Astrocyte (in vitro differentiated cells and primary cell): ENCODE results near the gene TAX1BP3. TPM values are rescaled to one million over a fixed set of nuclear protein-coding genes. Genes with fewer than 3 reads are reported as not detected.

Experiments
- DNase-seq: peaks from one replicate; pipeline ENCODE4 v3.0.0-alpha.2; 2010; ENCODE audit warnings: low read depth
- FAIRE-seq: peaks from 2 replicates; lab custom pipeline; 2011; peaks lifted over from hg19 to GRCh38; lab: Jason Lieb, UNC
- H2AFZ ChIP-seq: 2 replicates; pipeline ENCODE4 v1.6.0; 2012; ENCODE audit warnings: low read depth, low read length, inconsistent platforms
- H3K27ac ChIP-seq: 2 replicates; pipeline ENCODE4 v1.5.1; 2011; ENCODE audit warnings: low read depth, low read length, inconsistent platforms
- H3K27me3 ChIP-seq: 2 replicates; pipeline ENCODE4 v1.6.0; 2011; ENCODE audit warnings: low read length, inconsistent platforms; ENCODE audit not compliant: insufficient read depth
- H3K36me3 ChIP-seq: 2 replicates; pipeline ENCODE4 v1.5.1; 2011; ENCODE audit warnings: low read length, inconsistent platforms; ENCODE audit not compliant: insufficient read depth
- H3K4me1 ChIP-seq: 2 replicates; pipeline ENCODE4 v1.5.1; 2011; ENCODE audit warnings: low read length, inconsistent platforms; ENCODE audit not compliant: insufficient read depth
- H3K4me2 ChIP-seq: 2 replicates; pipeline ENCODE4 v1.6.0; 2012; ENCODE audit warnings: low read length, inconsistent platforms
- H3K4me3 ChIP-seq: 2 replicates; pipeline ENCODE4 v1.5.1; 2011; ENCODE audit warnings: low read depth, mild to moderate bottlenecking, low read length, inconsistent platforms; ENCODE audit not compliant: insufficient read depth
- H3K79me2 ChIP-seq: 2 replicates; pipeline ENCODE4 v1.6.0; 2012; ENCODE audit warnings: mild to moderate bottlenecking, low read length, inconsistent platforms; ENCODE audit not compliant: insufficient read depth
- H3K9ac ChIP-seq: 2 replicates; pipeline ENCODE4 v1.6.0; 2012; ENCODE audit warnings: mild to moderate bottlenecking, low read length, inconsistent platforms
- H3K9me3 ChIP-seq: 2 replicates; pipeline ENCODE4 v1.5.1; 2012; ENCODE audit warnings: low read depth, mild to moderate bottlenecking, low read length, inconsistent platforms; ENCODE audit not compliant: insufficient read depth
- H4K20me1 ChIP-seq: 2 replicates; pipeline ENCODE4 v1.6.0; 2012; ENCODE audit warnings: low read length, inconsistent platforms; ENCODE audit not compliant: insufficient read depth
- H3K27ac Mint-ChIP-seq: one replicate; pipeline ENCODE4 v1.8.0; 2021; ENCODE audit warnings: mild to moderate bottlenecking, mixed read lengths; ENCODE audit not compliant: unreplicated experiment
- H3K27me3 Mint-ChIP-seq: one replicate; pipeline ENCODE4 v1.8.0; 2021; ENCODE audit warnings: low read depth, mixed read lengths; ENCODE audit not compliant: unreplicated experiment
- H3K36me3 Mint-ChIP-seq: one replicate; pipeline ENCODE4 v1.8.0; 2021; ENCODE audit warnings: low read depth, mixed read lengths; ENCODE audit not compliant: unreplicated experiment
- H3K4me1 Mint-ChIP-seq: one replicate; pipeline ENCODE4 v1.8.0; 2021; ENCODE audit warnings: low read depth, mixed read lengths; ENCODE audit not compliant: unreplicated experiment
- H3K4me3 Mint-ChIP-seq: one replicate; pipeline ENCODE4 v1.8.0; 2021; ENCODE audit warnings: mild to moderate bottlenecking, moderate library complexity, mixed read lengths; ENCODE audit not compliant: unreplicated experiment
- H3K9me3 Mint-ChIP-seq: one replicate; pipeline ENCODE4 v1.8.0; 2021; ENCODE audit warnings: mild to moderate bottlenecking, mixed read lengths; ENCODE audit not compliant: unreplicated experiment
- EZH2 ChIP-seq: IDR thresholded peaks from 2 replicates; pipeline ENCODE4 v1.6.1; 2012; ENCODE audit warnings: mild to moderate bottlenecking, low read length, inconsistent platforms; ENCODE audit not compliant: insufficient read depth
- total RNA-seq: library from RNA; stranded (reverse); gene quantifications from 2 replicates; pipeline ENCODE4 v1.2.1, GENCODE V29; 2021
- TF ChIP-seq, protein P1 (sequence below): IDR thresholded peaks from 2 replicates; pipeline ENCODE4 v1.5.1; 2011; ENCODE audit warnings: low read depth, mild to moderate bottlenecking, inconsistent platforms, low read length, moderate library complexity; ENCODE audit not compliant: insufficient read depth

Gene TAX1BP3
- total RNA-seq, 1 donor from 2014 or later: 194 TPM

DNA sequence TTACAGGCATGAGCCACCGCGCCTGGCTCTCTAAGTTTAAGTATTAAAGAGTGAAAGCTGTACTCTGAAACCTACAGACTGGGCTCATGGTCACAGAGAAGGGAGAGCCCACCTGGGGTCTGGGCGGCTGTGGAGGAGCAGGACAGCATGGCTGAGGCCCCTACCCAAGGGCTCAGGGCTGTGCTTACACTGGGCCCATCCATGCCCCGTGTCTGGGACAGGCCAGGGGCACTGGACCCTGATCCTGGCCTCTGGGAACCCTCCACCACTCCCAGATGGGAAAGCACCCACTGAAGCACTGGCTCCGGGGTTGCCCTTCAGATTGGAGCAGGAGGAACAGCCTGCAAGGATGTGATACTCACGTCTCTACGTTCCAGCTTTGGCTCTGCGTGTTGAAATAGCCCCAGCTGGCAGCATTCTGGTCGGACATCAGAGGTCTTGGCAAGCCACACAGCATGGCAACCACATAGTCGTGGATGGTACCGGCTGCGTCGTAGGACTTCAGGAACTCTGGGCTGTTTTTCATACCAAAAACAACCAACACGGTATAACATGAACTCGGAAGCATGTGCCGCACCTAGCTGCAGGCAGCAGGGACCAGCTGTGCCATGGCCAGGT is 45.3 kb downstream of the TAX1BP3 start:
- Histone ChIP-seq H3K79me2 (no peaks in the 10 kb centered on the region), H3K27me3 (no peaks in the 10 kb centered on the region), H3K4me3 (no peak overlapping the region), H3K9me3 (no peaks in the 10 kb centered on the region), H3K27ac (no peak overlapping the region), H3K9ac (no peak overlapping the region), H3K4me1 (no peaks in the 10 kb centered on the region), H3K4me2 (no peak overlapping the region), H2AFZ (no peak overlapping the region), H4K20me1 (no peaks in the 10 kb centered on the region), H3K36me3 (peaks cover 21% of the 10 kb centered on the region)
- Mint-ChIP-seq H3K27me3 (no peaks in the 10 kb centered on the region), H3K4me1 (no peaks in the 10 kb centered on the region), H3K36me3 (peaks cover 39% of the 10 kb centered on the region), H3K9me3 (no peaks in the 10 kb centered on the region), H3K27ac (no peak overlapping the region), H3K4me3 (no peak overlapping the region)
- DNase-seq (no peak), FAIRE-seq (no peak)
- TF ChIP-seq EZH2: no peak
- TF ChIP-seq, protein P1, sequence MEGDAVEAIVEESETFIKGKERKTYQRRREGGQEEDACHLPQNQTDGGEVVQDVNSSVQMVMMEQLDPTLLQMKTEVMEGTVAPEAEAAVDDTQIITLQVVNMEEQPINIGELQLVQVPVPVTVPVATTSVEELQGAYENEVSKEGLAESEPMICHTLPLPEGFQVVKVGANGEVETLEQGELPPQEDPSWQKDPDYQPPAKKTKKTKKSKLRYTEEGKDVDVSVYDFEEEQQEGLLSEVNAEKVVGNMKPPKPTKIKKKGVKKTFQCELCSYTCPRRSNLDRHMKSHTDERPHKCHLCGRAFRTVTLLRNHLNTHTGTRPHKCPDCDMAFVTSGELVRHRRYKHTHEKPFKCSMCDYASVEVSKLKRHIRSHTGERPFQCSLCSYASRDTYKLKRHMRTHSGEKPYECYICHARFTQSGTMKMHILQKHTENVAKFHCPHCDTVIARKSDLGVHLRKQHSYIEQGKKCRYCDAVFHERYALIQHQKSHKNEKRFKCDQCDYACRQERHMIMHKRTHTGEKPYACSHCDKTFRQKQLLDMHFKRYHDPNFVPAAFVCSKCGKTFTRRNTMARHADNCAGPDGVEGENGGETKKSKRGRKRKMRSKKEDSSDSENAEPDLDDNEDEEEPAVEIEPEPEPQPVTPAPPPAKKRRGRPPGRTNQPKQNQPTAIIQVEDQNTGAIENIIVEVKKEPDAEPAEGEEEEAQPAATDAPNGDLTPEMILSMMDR: no peak

DNA sequence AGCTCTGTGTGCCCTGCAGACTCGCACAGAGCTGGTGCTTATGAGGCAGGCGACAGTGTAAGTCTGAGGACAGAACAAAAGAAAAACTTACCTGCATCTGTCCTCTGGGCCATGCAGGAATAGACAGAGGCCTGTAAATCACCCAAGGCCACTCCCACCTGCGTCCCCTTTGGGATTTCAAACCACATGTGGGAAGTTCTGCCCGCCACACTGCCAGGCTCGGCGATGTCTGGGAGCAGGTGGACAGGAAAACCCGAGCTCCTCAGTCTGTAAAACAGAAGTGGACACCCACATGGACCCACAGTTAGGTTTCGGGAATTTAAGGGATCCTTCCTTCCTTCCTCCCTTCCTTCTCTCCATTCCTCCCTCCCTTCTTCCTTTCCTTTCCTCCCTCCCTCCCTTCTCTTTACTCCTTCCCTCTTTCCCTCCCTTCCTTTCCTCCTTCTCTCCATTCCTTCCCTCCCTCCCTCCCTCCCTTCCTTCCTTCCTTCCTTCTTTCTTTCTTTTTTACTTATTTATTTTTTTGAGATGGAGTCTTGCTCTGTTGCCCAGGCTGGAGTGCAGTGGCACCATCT is 47.1 kb downstream of the TAX1BP3 start:
- H3K4me1 Mint-ChIP-seq: no peaks in the 10 kb centered on the region
- no peak for FAIRE-seq
- H3K27me3 ChIP-seq: no peaks in the 10 kb centered on the region
- no peaks in the 10 kb centered on the region for H4K20me1 ChIP-seq
- no peaks in the 10 kb centered on the region for H3K9me3 ChIP-seq
- no peaks in the 10 kb centered on the region for H3K4me1 ChIP-seq
- H3K4me3 ChIP-seq: no peak overlapping the region
- no peak for TF ChIP-seq EZH2
- TF ChIP-seq, protein P1: no peak
- H3K9ac ChIP-seq: no peak overlapping the region
- no peak overlapping the region for H3K27ac Mint-ChIP-seq
- H3K36me3 Mint-ChIP-seq: peaks cover 41% of the 10 kb centered on the region
- H3K27me3 Mint-ChIP-seq: no peaks in the 10 kb centered on the region
- DNase-seq: no peak
- H3K36me3 ChIP-seq: peaks cover 22% of the 10 kb centered on the region
- H3K27ac ChIP-seq: no peak overlapping the region
- no peak overlapping the region for H3K4me3 Mint-ChIP-seq
- no peaks in the 10 kb centered on the region for H3K9me3 Mint-ChIP-seq
- no peak overlapping the region for H2AFZ ChIP-seq
- no peaks in the 10 kb centered on the region for H3K79me2 ChIP-seq
- H3K4me2 ChIP-seq: no peak overlapping the region

DNA sequence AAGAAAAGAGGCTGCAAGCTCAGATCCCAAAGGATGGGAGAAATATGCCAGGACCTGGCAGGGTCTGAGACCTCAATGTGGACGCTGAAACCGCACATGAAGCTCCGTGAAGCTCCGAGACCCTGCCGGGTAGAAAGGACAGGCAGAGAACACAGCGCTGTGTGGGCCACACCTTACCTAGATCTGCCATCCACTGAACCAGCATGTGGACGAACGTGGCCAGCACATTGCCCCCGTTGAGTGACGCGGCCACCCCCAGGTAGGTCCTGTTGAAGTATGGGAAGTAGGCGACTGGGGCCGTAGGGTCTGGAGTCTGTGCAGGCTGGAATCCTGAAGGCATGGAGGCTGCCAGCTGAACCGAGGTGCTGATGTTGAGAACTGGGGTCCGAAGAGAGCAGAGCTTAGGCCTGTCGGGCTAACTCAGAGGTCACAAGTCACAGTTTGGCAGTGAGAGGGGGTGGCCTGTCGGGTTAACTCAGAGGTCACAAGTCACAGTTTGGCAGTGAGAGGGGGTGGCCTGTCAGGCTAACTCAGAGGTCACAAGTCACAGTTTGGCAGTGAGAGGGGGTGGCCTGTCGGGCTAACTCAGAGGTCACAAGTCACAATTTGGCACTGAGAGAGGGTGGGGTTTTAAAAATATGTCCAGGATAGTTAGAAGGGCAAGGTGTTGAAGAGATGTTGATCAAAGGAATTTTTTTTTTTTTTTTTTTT is 53.1 kb downstream of the TAX1BP3 start:
- no peak for FAIRE-seq
- Mint-ChIP-seq H3K4me3 (no peak overlapping the region), H3K36me3 (peaks cover 34% of the 10 kb centered on the region), H3K27me3 (no peaks in the 10 kb centered on the region), H3K9me3 (no peaks in the 10 kb centered on the region), H3K27ac (no peak overlapping the region), H3K4me1 (no peaks in the 10 kb centered on the region)
- no peak overlapping the region for H3K4me3 ChIP-seq
- TF ChIP-seq, protein P1: no peak
- no peak for TF ChIP-seq EZH2
- no peaks in the 10 kb centered on the region for H3K27me3 ChIP-seq
- H3K9ac ChIP-seq: no peak overlapping the region
- H3K27ac ChIP-seq: no peak overlapping the region
- no peak for DNase-seq
- H3K9me3 ChIP-seq: no peaks in the 10 kb centered on the region
- H3K4me2 ChIP-seq: no peak overlapping the region
- no peaks in the 10 kb centered on the region for H3K4me1 ChIP-seq
- no peaks in the 10 kb centered on the region for H3K79me2 ChIP-seq
- H2AFZ ChIP-seq: no peak overlapping the region
- peaks cover 3% of the 10 kb centered on the region for H4K20me1 ChIP-seq
- H3K36me3 ChIP-seq: peaks cover 26% of the 10 kb centered on the region
